ENCODE measurements around the gene CCNT2. TPM values are rescaled to one million over a fixed set of nuclear protein-coding genes. Genes with fewer than 3 reads are reported as not detected.

The CCNT2 gene
- total RNA-seq, 1 experiment from 2014 or later: 39.4 TPM

DNA sequence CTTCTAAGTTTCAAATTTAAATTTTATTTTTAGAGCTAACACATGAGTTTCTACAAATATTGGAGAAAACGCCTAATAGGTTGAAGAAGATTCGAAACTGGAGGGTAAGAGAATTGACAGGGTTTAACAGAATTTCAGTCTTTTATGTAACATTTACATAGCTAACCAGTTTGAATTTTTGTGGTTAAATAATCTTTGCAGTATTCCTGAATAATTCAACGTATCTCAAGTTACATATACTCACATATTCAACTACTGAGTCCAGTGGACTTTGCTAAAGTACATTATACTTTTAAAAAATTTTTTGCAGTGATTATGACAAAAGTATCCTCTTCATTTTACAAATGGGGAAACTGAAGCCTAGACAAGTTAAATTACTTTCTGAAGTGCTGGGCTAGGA, 34.0 kb downstream of the CCNT2 start:
- Mint-ChIP-seq H3K36me3 (ENCODE audit: insufficient read depth, unreplicated experiment) (peaks cover 88% of the 10 kb centered on the region), H3K27me3 (ENCODE audit: insufficient read depth, unreplicated experiment) (no peaks in the 10 kb centered on the region), H3K4me1 (ENCODE audit: low read depth, unreplicated experiment) (no peaks in the 10 kb centered on the region), H3K4me3 (ENCODE audit: unreplicated experiment) (no peak overlapping the region), H3K27ac (ENCODE audit: unreplicated experiment) (no peak overlapping the region), H3K9me3 (ENCODE audit: unreplicated experiment) (no peaks in the 10 kb centered on the region)
- no peak for DNase-seq
- H3K36me3 ChIP-seq (ENCODE audit: control insufficient read depth, insufficient read depth, low read length): peaks cover 1% of the 10 kb centered on the region
- H3K4me3 ChIP-seq (ENCODE audit: low read depth, low read length): no peak overlapping the region
- BruUV-seq (replicated peaks): no TSS peak
- no peaks in the 10 kb centered on the region for H3K27me3 ChIP-seq (replicated peaks; ENCODE audit: control insufficient read depth, insufficient read depth, low read length)
- H3K9me3 ChIP-seq: no peaks in the 10 kb centered on the region
- CTCF ChIA-PET: no interaction called here
- intact Hi-C loops (cut with micrococcal nuclease; ENCODE audit: unreplicated experiment): no loop called here
- no peaks in the 10 kb centered on the region for H3K4me1 ChIP-seq
- POLR2A ChIA-PET: no interaction called here
- TF ChIP-seq, protein P1, sequence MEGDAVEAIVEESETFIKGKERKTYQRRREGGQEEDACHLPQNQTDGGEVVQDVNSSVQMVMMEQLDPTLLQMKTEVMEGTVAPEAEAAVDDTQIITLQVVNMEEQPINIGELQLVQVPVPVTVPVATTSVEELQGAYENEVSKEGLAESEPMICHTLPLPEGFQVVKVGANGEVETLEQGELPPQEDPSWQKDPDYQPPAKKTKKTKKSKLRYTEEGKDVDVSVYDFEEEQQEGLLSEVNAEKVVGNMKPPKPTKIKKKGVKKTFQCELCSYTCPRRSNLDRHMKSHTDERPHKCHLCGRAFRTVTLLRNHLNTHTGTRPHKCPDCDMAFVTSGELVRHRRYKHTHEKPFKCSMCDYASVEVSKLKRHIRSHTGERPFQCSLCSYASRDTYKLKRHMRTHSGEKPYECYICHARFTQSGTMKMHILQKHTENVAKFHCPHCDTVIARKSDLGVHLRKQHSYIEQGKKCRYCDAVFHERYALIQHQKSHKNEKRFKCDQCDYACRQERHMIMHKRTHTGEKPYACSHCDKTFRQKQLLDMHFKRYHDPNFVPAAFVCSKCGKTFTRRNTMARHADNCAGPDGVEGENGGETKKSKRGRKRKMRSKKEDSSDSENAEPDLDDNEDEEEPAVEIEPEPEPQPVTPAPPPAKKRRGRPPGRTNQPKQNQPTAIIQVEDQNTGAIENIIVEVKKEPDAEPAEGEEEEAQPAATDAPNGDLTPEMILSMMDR (IDR thresholded peaks at IDR 0.05; ENCODE audit: insufficient read depth in 1 of 2, low read depth in 1 of 2, low read length in 1 of 2, severe bottlenecking in 1 of 2, unreplicated experiment in 1 of 2): no peak

DNA sequence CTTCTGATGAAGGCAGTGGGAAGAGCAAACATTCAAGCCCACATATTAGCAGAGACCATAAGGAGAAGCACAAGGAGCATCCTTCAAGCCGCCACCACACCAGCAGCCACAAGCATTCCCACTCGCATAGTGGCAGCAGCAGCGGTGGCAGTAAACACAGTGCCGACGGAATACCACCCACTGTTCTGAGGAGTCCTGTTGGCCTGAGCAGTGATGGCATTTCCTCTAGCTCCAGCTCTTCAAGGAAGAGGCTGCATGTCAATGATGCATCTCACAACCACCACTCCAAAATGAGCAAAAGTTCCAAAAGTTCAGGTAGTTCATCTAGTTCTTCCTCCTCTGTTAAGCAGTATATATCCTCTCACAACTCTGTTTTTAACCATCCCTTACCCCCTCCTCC, 35.4 kb downstream of the CCNT2 start:
- H3K9me3 ChIP-seq: no peaks in the 10 kb centered on the region
- no peaks in the 10 kb centered on the region for H3K27me3 ChIP-seq (replicated peaks; ENCODE audit: control insufficient read depth, insufficient read depth, low read length)
- no peak for DNase-seq
- intact Hi-C loops (cut with micrococcal nuclease; ENCODE audit: unreplicated experiment): no loop called here
- BruUV-seq (replicated peaks): no TSS peak
- no peaks in the 10 kb centered on the region for H3K9me3 Mint-ChIP-seq (ENCODE audit: unreplicated experiment)
- no peak overlapping the region for H3K4me3 ChIP-seq (ENCODE audit: low read depth, low read length)
- H3K27me3 Mint-ChIP-seq (ENCODE audit: insufficient read depth, unreplicated experiment): no peaks in the 10 kb centered on the region
- ChIA-PET POLR2A (no interaction called here), CTCF (no interaction called here)
- H3K4me1 ChIP-seq: no peaks in the 10 kb centered on the region
- H3K36me3 Mint-ChIP-seq (ENCODE audit: insufficient read depth, unreplicated experiment): peaks cover 76% of the 10 kb centered on the region
- H3K27ac Mint-ChIP-seq (ENCODE audit: unreplicated experiment): no peak overlapping the region
- H3K4me3 Mint-ChIP-seq (ENCODE audit: unreplicated experiment): no peak overlapping the region
- TF ChIP-seq, protein P1 (IDR thresholded peaks at IDR 0.05; ENCODE audit: insufficient read depth in 1 of 2, low read depth in 1 of 2, low read length in 1 of 2, severe bottlenecking in 1 of 2, unreplicated experiment in 1 of 2): no peak
- H3K36me3 ChIP-seq (ENCODE audit: control insufficient read depth, insufficient read depth, low read length): peaks cover 4% of the 10 kb centered on the region
- H3K4me1 Mint-ChIP-seq (ENCODE audit: low read depth, unreplicated experiment): no peaks in the 10 kb centered on the region

DNA sequence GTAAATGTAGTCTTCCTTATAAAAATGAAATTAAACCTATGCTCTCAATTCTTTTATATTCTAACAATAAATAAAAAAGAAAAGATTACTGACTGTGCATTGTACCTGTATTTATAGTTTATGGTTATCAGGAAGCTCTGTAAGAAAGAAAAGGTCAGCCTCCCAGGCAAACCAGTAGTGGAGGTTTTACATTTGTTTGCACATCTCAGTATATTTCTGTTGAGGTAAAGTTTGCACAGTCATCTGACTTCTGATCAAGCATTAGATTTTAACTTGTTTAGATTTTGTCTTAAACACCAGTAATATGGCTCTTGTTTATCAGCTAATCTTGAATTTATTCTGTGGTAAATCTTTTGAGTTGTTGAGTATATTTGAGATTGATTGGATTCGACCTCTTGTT, 37.1 kb downstream of the CCNT2 start:
- Histone ChIP-seq H3K9me3 (no peaks in the 10 kb centered on the region), H3K36me3 (ENCODE audit: control insufficient read depth, insufficient read depth, low read length) (peaks cover 4% of the 10 kb centered on the region), H3K27me3 (replicated peaks; ENCODE audit: control insufficient read depth, insufficient read depth, low read length) (no peaks in the 10 kb centered on the region), H3K4me3 (ENCODE audit: low read depth, low read length) (no peak overlapping the region), H3K4me1 (no peaks in the 10 kb centered on the region)
- Mint-ChIP-seq H3K4me1 (ENCODE audit: low read depth, unreplicated experiment) (no peaks in the 10 kb centered on the region), H3K27ac (ENCODE audit: unreplicated experiment) (no peak overlapping the region), H3K4me3 (ENCODE audit: unreplicated experiment) (no peak overlapping the region), H3K36me3 (ENCODE audit: insufficient read depth, unreplicated experiment) (peaks cover 67% of the 10 kb centered on the region), H3K27me3 (ENCODE audit: insufficient read depth, unreplicated experiment) (no peaks in the 10 kb centered on the region), H3K9me3 (ENCODE audit: unreplicated experiment) (no peaks in the 10 kb centered on the region)
- BruUV-seq (replicated peaks): no TSS peak
- intact Hi-C loops (cut with micrococcal nuclease; ENCODE audit: unreplicated experiment): no loop called here
- DNase-seq: no peak
- CTCF ChIA-PET: no interaction called here
- TF ChIP-seq, protein P1 (IDR thresholded peaks at IDR 0.05; ENCODE audit: insufficient read depth in 1 of 2, low read depth in 1 of 2, low read length in 1 of 2, severe bottlenecking in 1 of 2, unreplicated experiment in 1 of 2): no peak
- POLR2A ChIA-PET: no interaction called here

Data from Caco-2 (cell line).